Measurements from ENCODE around the gene STXBP4. TPM values are rescaled to one million over a fixed set of nuclear protein-coding genes. Genes with fewer than 3 reads are reported as not detected.

STXBP4 gene
- total RNA-seq, 1 donor from 2014 or later, result 9.4 TPM

DNA sequence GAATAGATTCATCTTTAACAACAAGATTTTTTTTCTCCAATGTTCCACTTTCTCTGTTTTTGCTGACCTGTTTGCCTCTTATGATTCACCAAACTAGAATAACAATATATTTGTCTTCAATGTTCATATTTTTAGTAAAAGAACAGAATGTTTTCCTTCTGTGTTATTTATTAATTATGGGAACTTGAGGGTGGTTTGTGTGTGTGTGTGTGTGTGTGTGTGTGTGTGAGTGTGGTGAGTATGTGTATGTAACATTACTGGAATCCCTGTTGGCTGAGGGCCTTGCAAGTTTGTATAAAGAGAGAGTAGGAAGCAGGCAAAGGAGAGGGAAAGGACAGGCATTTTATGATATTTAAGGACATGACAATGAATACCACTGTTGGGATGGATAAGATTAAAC lies 13.8 kb downstream of the STXBP4 start:
- Histone ChIP-seq H3K9ac (ENCODE audit: low read depth in 1 of 3, low read length in 3 of 3) (no peak overlapping the region), H3K27ac (ENCODE audit: low read depth, low read length) (no peak overlapping the region), H3K4me1 (ENCODE audit: control insufficient read depth in 3 of 3, insufficient read depth in 3 of 3, low read length in 3 of 3) (no peaks in the 10 kb centered on the region), H3K9me3 (ENCODE audit: control insufficient read depth in 3 of 3, low read length in 3 of 3) (no peaks in the 10 kb centered on the region), H3K4me3 (ENCODE audit: low read length in 3 of 3) (no peak overlapping the region), H3K36me3 (ENCODE audit: control insufficient read depth in 3 of 3, insufficient read depth in 3 of 3, low read length in 3 of 3) (peaks cover 0 to 4% (median 0%) of the 10 kb centered on the region in 3 donors), H3K27me3 (ENCODE audit: control insufficient read depth in 3 of 3, insufficient read depth in 3 of 3, low read length in 3 of 3) (no peaks in the 10 kb centered on the region)

DNA sequence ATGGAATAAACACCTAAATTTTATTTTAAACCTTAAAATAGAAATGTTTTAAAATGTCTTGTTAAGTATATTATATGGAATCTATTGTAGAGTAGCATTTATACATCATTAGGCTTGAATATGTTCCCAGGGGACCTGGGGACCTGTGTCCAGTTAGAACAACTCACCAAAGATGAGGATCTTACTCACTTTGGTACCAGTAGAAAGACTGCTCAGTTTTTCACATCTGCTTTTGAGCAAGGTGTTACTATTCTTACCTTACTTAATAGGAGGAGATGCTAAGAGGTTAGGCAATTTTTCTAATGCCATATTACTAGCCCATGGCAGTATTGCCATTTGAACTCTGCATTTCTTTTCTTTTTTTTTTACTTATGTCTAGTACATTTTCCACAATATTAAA lies 14.7 kb downstream of the STXBP4 start:
- H3K9me3 ChIP-seq (ENCODE audit: control insufficient read depth in 3 of 3, low read length in 3 of 3), result no peaks in the 10 kb centered on the region
- no peaks in the 10 kb centered on the region for H3K27me3 ChIP-seq (ENCODE audit: control insufficient read depth in 3 of 3, insufficient read depth in 3 of 3, low read length in 3 of 3)
- no peak overlapping the region for H3K27ac ChIP-seq (ENCODE audit: low read depth, low read length)
- no peak overlapping the region for H3K4me3 ChIP-seq (ENCODE audit: low read length in 3 of 3)
- no peak overlapping the region for H3K9ac ChIP-seq (ENCODE audit: low read depth in 1 of 3, low read length in 3 of 3)
- peaks cover 0 to 4% (median 0%) of the 10 kb centered on the region in 3 donors for H3K36me3 ChIP-seq (ENCODE audit: control insufficient read depth in 3 of 3, insufficient read depth in 3 of 3, low read length in 3 of 3)
- no peaks in the 10 kb centered on the region for H3K4me1 ChIP-seq (ENCODE audit: control insufficient read depth in 3 of 3, insufficient read depth in 3 of 3, low read length in 3 of 3)

DNA sequence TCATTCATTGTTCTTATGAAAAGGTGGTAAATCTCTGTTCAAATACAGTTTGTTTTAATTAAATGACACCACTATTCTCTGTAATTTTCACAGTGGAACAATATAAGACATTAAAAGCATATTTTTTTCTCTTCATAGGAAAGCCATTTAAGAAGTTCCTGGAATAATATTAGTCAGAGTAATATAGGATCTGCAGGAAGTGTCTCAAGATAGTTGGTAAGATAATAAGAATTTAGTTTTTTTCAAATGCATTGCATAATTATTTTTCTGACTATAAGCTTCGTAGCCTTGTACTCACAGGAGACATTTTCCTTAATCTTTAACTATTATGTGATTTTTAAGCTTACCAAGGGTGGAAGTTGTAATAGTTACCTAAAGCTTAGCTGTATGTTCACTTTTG lies 16.9 kb downstream of the STXBP4 start:
- Histone ChIP-seq H3K9me3 (ENCODE audit: control insufficient read depth in 3 of 3, low read length in 3 of 3) (no peaks in the 10 kb centered on the region), H3K4me3 (ENCODE audit: low read length in 3 of 3) (no peak overlapping the region), H3K27ac (ENCODE audit: low read depth, low read length) (no peak overlapping the region), H3K4me1 (ENCODE audit: control insufficient read depth in 3 of 3, insufficient read depth in 3 of 3, low read length in 3 of 3) (no peaks in the 10 kb centered on the region), H3K27me3 (ENCODE audit: control insufficient read depth in 3 of 3, insufficient read depth in 3 of 3, low read length in 3 of 3) (no peaks in the 10 kb centered on the region), H3K9ac (ENCODE audit: low read depth in 1 of 3, low read length in 3 of 3) (no peak overlapping the region), H3K36me3 (ENCODE audit: control insufficient read depth in 3 of 3, insufficient read depth in 3 of 3, low read length in 3 of 3) (peaks cover 0 to 4% (median 0%) of the 10 kb centered on the region in 3 donors)

DNA sequence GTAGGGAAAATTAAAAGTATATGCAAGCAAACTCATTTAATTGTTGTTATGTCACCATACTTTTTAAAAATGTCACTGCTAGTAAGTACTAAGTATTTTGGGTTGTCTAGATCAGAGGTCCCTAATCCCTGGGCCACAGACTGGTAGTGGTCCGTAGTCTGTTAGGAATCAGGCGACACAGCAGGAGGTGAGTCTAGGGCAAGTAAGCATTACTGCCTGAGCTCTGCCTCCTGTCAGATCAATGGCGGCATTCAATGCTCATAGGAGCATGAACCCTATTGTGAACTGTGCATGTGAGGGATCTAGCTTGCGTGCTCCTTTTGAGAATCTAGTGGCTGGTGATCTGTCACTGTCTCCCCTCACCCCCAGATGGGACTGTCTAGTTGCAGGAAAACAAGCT lies 21.6 kb downstream of the STXBP4 start:
- H3K9me3 ChIP-seq (ENCODE audit: control insufficient read depth in 3 of 3, low read length in 3 of 3), result no peaks in the 10 kb centered on the region
- peaks cover 0 to 4% (median 3%) of the 10 kb centered on the region in 3 donors for H3K36me3 ChIP-seq (ENCODE audit: control insufficient read depth in 3 of 3, insufficient read depth in 3 of 3, low read length in 3 of 3)
- H3K27ac ChIP-seq (ENCODE audit: low read depth, low read length), result no peak overlapping the region
- H3K4me1 ChIP-seq (ENCODE audit: control insufficient read depth in 3 of 3, insufficient read depth in 3 of 3, low read length in 3 of 3), result no peaks in the 10 kb centered on the region
- H3K27me3 ChIP-seq (ENCODE audit: control insufficient read depth in 3 of 3, insufficient read depth in 3 of 3, low read length in 3 of 3), result no peaks in the 10 kb centered on the region
- H3K9ac ChIP-seq (ENCODE audit: low read depth in 1 of 3, low read length in 3 of 3), result no peak overlapping the region
- no peak overlapping the region for H3K4me3 ChIP-seq (ENCODE audit: low read length in 3 of 3)

DNA sequence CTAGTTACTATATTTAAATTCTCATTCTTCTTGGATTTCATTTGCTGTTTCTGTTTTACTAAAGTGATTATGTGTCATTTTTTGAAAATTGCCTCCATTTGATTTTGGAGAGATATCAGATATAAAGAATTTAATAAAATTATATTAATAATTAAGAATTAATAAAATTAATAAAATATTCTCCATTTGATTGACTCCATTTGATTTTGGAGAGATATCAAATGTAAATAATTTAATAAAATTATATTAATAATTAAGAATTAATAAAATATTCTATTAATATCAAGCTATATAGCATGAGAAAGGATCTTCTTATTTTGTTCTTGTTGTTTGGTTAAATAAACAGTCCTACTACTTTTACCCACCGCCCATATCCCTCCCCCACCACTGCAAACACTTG lies 23.0 kb downstream of the STXBP4 start:
- Histone ChIP-seq H3K9ac (ENCODE audit: low read depth in 1 of 3, low read length in 3 of 3) (no peak overlapping the region), H3K4me1 (ENCODE audit: control insufficient read depth in 3 of 3, insufficient read depth in 3 of 3, low read length in 3 of 3) (no peaks in the 10 kb centered on the region), H3K27me3 (ENCODE audit: control insufficient read depth in 3 of 3, insufficient read depth in 3 of 3, low read length in 3 of 3) (no peaks in the 10 kb centered on the region), H3K4me3 (ENCODE audit: low read length in 3 of 3) (no peak overlapping the region), H3K27ac (ENCODE audit: low read depth, low read length) (no peak overlapping the region), H3K36me3 (ENCODE audit: control insufficient read depth in 3 of 3, insufficient read depth in 3 of 3, low read length in 3 of 3) (peaks cover 0 to 4% (median 3%) of the 10 kb centered on the region in 3 donors), H3K9me3 (ENCODE audit: control insufficient read depth in 3 of 3, low read length in 3 of 3) (no peaks in the 10 kb centered on the region)

DNA sequence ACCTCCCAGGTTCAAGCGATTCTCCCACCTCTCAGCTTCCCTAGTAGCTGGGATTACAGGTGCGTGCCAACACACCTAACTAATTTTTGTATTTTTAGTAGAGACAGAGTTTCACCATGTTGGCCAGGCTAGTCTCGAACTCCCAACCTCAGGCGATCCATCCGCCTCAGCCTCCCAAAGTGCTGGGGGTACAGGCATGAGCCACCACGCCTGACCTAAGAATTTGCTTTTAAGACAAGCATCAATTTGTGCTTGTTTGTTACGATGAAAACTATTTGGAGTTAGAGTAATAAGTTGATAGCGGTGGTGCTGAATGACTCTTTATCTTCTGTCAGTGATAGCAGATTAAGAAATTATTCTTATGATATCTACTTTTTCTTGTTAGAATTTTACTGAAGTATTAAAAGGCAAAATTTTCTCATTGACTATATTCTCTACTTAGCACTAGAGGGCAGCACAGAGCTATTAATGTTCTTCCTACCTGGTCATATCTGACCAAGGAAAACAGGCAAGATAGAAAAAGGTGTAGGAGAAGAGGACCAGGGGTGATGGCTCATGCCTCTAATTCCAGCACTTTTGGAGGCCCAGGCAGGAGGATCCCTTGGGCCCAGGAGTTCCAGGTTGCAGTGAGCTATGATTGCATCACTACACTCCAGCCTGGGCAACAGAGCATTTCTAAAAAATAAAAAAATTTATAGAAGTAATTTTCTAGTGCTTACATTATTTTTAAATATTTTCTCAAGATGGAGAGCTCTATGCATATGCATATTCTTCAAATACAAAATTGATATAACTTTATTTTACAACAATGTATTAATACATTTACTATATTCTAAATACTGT lies 24.5 kb downstream of the STXBP4 start:
- Histone ChIP-seq H3K36me3 (ENCODE audit: control insufficient read depth in 3 of 3, insufficient read depth in 3 of 3, low read length in 3 of 3) (peaks cover 0 to 5% (median 0%) of the 10 kb centered on the region in 3 donors), H3K27me3 (ENCODE audit: control insufficient read depth in 3 of 3, insufficient read depth in 3 of 3, low read length in 3 of 3) (no peaks in the 10 kb centered on the region), H3K4me1 (ENCODE audit: control insufficient read depth in 3 of 3, insufficient read depth in 3 of 3, low read length in 3 of 3) (no peaks in the 10 kb centered on the region), H3K9me3 (ENCODE audit: control insufficient read depth in 3 of 3, low read length in 3 of 3) (no peaks in the 10 kb centered on the region), H3K4me3 (ENCODE audit: low read length in 3 of 3) (no peak overlapping the region), H3K27ac (ENCODE audit: low read depth, low read length) (no peak overlapping the region), H3K9ac (ENCODE audit: low read depth in 1 of 3, low read length in 3 of 3) (no peak overlapping the region)

DNA sequence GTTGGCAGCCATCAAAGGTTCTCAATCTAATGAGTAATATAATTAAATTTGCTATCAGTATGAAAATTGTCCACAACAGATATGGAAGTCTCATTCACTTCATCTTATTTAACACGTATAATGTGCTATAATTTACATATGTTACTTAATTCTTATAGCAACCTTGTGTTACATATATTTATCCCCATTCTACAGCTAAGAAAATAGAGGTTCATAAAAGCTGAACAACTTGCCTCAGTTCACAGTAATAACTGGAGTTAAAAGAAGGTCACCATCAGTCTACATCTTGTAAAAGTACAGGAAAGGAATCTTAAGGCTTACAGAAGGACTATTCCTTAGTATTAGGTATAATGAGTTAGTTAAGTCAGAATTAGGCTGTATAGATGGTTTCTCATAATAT lies 27.9 kb downstream of the STXBP4 start:
- Histone ChIP-seq H3K27me3 (ENCODE audit: control insufficient read depth in 3 of 3, insufficient read depth in 3 of 3, low read length in 3 of 3) (no peaks in the 10 kb centered on the region), H3K9ac (ENCODE audit: low read depth in 1 of 3, low read length in 3 of 3) (no peak overlapping the region), H3K4me1 (ENCODE audit: control insufficient read depth in 3 of 3, insufficient read depth in 3 of 3, low read length in 3 of 3) (no peaks in the 10 kb centered on the region), H3K9me3 (ENCODE audit: control insufficient read depth in 3 of 3, low read length in 3 of 3) (no peaks in the 10 kb centered on the region), H3K27ac (ENCODE audit: low read depth, low read length) (no peak overlapping the region), H3K36me3 (ENCODE audit: control insufficient read depth in 3 of 3, insufficient read depth in 3 of 3, low read length in 3 of 3) (peaks cover 0 to 2% (median 0%) of the 10 kb centered on the region in 3 donors), H3K4me3 (ENCODE audit: low read length in 3 of 3) (no peak overlapping the region)

DNA sequence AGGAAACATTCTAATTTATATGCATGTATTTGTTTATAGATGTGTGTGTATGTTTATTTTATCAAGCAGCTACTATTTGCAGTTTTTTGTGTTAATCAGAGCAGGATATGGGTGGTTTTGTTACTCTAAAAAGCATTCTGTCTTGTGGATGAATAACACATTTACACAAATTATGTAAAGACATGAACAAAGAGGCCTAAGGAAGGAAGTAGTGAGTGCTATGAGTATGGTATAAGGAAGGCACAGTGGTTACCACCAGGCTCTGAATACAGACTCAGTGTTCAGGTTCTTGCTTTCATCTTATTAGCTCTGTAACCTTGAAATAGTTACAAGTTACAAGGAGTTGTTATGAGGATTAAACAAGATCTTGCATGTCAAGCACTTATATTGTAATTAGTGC lies 33.9 kb downstream of the STXBP4 start:
- H3K36me3 ChIP-seq (ENCODE audit: control insufficient read depth in 3 of 3, insufficient read depth in 3 of 3, low read length in 3 of 3), result peaks cover 0 to 5% (median 0%) of the 10 kb centered on the region in 3 donors
- H3K27ac ChIP-seq (ENCODE audit: low read depth, low read length), result no peak overlapping the region
- no peaks in the 10 kb centered on the region for H3K27me3 ChIP-seq (ENCODE audit: control insufficient read depth in 3 of 3, insufficient read depth in 3 of 3, low read length in 3 of 3)
- H3K4me3 ChIP-seq (ENCODE audit: low read length in 3 of 3), result no peak overlapping the region
- no peak overlapping the region for H3K9ac ChIP-seq (ENCODE audit: low read depth in 1 of 3, low read length in 3 of 3)
- no peaks in the 10 kb centered on the region for H3K4me1 ChIP-seq (ENCODE audit: control insufficient read depth in 3 of 3, insufficient read depth in 3 of 3, low read length in 3 of 3)
- H3K9me3 ChIP-seq (ENCODE audit: control insufficient read depth in 3 of 3, low read length in 3 of 3), result no peaks in the 10 kb centered on the region

DNA sequence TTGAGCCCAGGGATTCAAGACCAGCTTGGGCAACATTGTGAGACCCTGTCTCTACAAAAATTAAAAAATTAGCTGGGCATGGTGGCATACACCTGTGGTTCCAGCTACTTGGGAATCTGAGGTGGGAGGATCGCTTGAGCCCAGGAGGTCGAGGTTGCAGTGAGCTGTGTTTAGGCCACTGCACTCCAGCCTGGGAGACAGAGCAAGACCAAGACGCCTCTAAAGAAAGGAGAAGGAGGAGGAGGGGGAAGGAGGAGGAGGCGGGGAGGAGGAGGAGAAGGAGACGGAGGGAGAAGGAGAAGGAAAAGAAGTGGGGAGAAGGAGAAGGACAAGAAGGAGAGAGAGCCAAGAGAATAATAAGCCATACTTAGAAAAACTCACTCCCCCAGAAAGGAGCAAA lies 35.9 kb downstream of the STXBP4 start:
- Histone ChIP-seq H3K27ac (ENCODE audit: low read depth, low read length) (no peak overlapping the region), H3K4me3 (ENCODE audit: low read length in 3 of 3) (no peak overlapping the region), H3K9me3 (ENCODE audit: control insufficient read depth in 3 of 3, low read length in 3 of 3) (no peaks in the 10 kb centered on the region), H3K36me3 (ENCODE audit: control insufficient read depth in 3 of 3, insufficient read depth in 3 of 3, low read length in 3 of 3) (peaks cover 0 to 5% (median 0%) of the 10 kb centered on the region in 3 donors), H3K27me3 (ENCODE audit: control insufficient read depth in 3 of 3, insufficient read depth in 3 of 3, low read length in 3 of 3) (no peaks in the 10 kb centered on the region), H3K4me1 (ENCODE audit: control insufficient read depth in 3 of 3, insufficient read depth in 3 of 3, low read length in 3 of 3) (no peaks in the 10 kb centered on the region), H3K9ac (ENCODE audit: low read depth in 1 of 3, low read length in 3 of 3) (no peak overlapping the region)

DNA sequence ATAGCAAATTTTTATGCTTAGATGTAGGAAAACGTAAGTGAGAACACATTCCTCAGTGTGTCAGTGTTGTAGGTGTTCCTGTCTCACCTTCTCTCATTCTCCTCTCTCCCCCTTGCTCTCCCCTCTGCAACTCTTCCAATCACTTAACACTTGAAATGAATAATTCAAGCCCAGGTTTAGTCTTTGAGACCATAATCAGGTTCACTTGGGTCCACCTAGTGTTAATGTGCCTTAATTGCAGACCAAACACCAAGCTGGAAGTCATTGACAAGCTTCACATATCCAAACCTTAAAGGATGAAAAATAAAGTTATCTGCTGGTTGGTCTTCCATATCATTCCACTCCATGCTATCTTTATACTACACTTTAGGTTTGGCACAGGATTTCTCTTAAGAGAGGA lies 37.0 kb downstream of the STXBP4 start:
- no peak overlapping the region for H3K4me3 ChIP-seq (ENCODE audit: low read length in 3 of 3)
- no peaks in the 10 kb centered on the region for H3K27me3 ChIP-seq (ENCODE audit: control insufficient read depth in 3 of 3, insufficient read depth in 3 of 3, low read length in 3 of 3)
- H3K9me3 ChIP-seq (ENCODE audit: control insufficient read depth in 3 of 3, low read length in 3 of 3), result no peaks in the 10 kb centered on the region
- H3K36me3 ChIP-seq (ENCODE audit: control insufficient read depth in 3 of 3, insufficient read depth in 3 of 3, low read length in 3 of 3), result peaks cover 0 to 5% (median 0%) of the 10 kb centered on the region in 3 donors
- H3K27ac ChIP-seq (ENCODE audit: low read depth, low read length), result no peak overlapping the region
- no peak overlapping the region for H3K9ac ChIP-seq (ENCODE audit: low read depth in 1 of 3, low read length in 3 of 3)
- H3K4me1 ChIP-seq (ENCODE audit: control insufficient read depth in 3 of 3, insufficient read depth in 3 of 3, low read length in 3 of 3), result no peaks in the 10 kb centered on the region

All from skeletal muscle tissue (tissue), 4 donors.